Right lobe of liver (tissue), 6 donors: ENCODE data around the gene ANKS6. TPM values are rescaled to one million over a fixed set of nuclear protein-coding genes. Genes with fewer than 3 reads are reported as not detected.
A peak's percentile ranks its signal among the peaks of the same experiment; 100 is the strongest.

Source experiments
- ATAC-seq, 4 donors: fragments of 200-7000 bp; cut with Tn5 transposase; one replicate each; pipeline ENCODE4 v1.9.1; 2020; ENCODE audit warnings: mild to moderate bottlenecking in 4 of 4, moderate library complexity in 4 of 4
- DNase-seq, 3 donors: peaks; one replicate each; pipeline ENCODE4 v3.0.0-alpha.2; 2020
- H3K27ac ChIP-seq, 3 donors: fragments of 200-600 bp; one replicate each; pipeline ENCODE4 v1.8.0; 2022
- H3K27me3 ChIP-seq, 2 donors: fragments of 200-600 bp; one replicate each; pipeline ENCODE4 v1.8.0; 2022
- H3K36me3 ChIP-seq, 4 donors: fragments of 200-600 bp; sonication (generic) in 1 of 4; one replicate each; pipeline versions ENCODE4 v1.5.1 to v1.8.0; 2017 to 2022; ENCODE audit warnings: control low read depth in 1 of 4
- H3K4me1 ChIP-seq, 4 donors: fragments of 200-600 bp; sonication (generic) in 1 of 4; one replicate each; pipeline versions ENCODE4 v1.5.1 to v1.8.0; 2017 to 2022; ENCODE audit warnings: control low read depth in 1 of 4
- H3K4me3 ChIP-seq, 3 donors: fragments of 200-600 bp; one replicate each; pipeline ENCODE4 v1.8.0; 2022
- H3K9me3 ChIP-seq, 4 donors: fragments of 200-600 bp; sonication (generic) in 1 of 4; one replicate each; pipeline versions ENCODE4 v1.5.1 to v1.8.0; 2017 to 2022; ENCODE audit warnings: control low read depth in 1 of 4
- POLR2A ChIP-seq: fragments of 450-650 bp; IDR thresholded peaks from one replicate; pipeline ENCODE4 v1.6.1; 2017; ENCODE audit warnings: antibody characterized with exemption, mild to moderate bottlenecking
- WGBS: methylation state at CpG from one replicate; pipeline ENCODE4 v1.1.6; 2018; ENCODE audit warnings: low coverage, low lambda C conversion rate; ENCODE audit not compliant: insufficient coverage; ENCODE audit errors: missing lambda C conversion rate; 5-methylcytosine and 5-hydroxymethylcytosine counted together
- intact Hi-C, 2 donors: fragments of 100-400 bp; cut with DNase I; formaldehyde crosslinking; loops; one replicate each; pipeline versions ENCODE4 v1.11.2 to v1.14.1; 2022
- total RNA-seq, 6 experiments: library from RNA; depleted of rRNA in 2 of 6; stranded (reverse); fragments of >200 nt in 2 of 6; fragmentation: NEBNext Ultra II Directional in 3 of 6; extraction: Animal tissue kit (Norgen Biotek cat#: 25700) in 3 of 6; gene quantifications; one replicate each; pipeline versions ENCODE4 v1.1.0 to v1.2.4, GENCODE V29; 2016 to 2023
- TF ChIP-seq, protein P1 (sequence below), 4 donors: fragments of 200-600 bp in 3 of 4; fragments of 450-650 bp in 1 of 4; IDR thresholded peaks; one replicate each; pipeline versions ENCODE4 v1.5.1 to v1.8.0; 2016 to 2022; ENCODE audit warnings: antibody characterized with exemption in 4 of 4, mild to moderate bottlenecking in 2 of 4
- donor health status: DM: no; HTN: yes; CAD: no.
- donor health status: DM: no; HTN: no; CAD: no.
- donor health status: DM: no; HTN: no; CAD: no.
- donor health status: DM: no; HTN: yes; CAD: no.
- donor health status: DM: no; HTN: yes; CAD: no.

Gene ANKS6
- total RNA-seq, 6 experiments from 2014 or later, result 3.7 to 7.9 (median 4.7) TPM

DNA sequence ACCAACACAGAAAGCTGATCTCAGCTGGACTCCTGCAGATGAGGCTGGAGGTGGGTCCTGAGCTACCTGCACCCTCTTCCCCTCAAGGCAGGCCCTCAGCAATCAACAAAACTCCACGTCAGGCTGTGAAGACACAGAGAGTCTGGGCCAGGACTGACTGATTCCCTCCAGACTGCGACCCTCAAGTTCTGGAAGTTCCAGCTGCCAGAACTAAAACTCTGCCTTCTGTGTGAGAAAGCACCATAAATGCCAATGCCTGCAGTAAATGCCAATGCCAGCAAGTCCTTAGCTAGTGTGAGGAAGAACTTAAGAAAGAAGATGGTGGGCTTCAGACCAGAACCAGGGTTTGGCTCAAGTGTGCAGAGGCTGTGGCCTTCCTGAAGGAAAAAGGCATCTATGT, 45.1 kb downstream of the ANKS6 start:
- Histone ChIP-seq H3K9me3 (no peaks in the 10 kb centered on the region), H3K4me3 (no peak overlapping the region), H3K36me3 (peaks cover 0 to 2% (median 0%) of the 10 kb centered on the region in 4 donors), H3K27me3 (no peaks in the 10 kb centered on the region), H3K4me1 (no peaks in the 10 kb centered on the region), H3K27ac (no peak overlapping the region)
- WGBS, result 80% methylated on average over 1 of the region's 2 CpGs
- intact Hi-C loops, result no loop called here
- no peak for ATAC-seq
- TF ChIP-seq, protein P1, sequence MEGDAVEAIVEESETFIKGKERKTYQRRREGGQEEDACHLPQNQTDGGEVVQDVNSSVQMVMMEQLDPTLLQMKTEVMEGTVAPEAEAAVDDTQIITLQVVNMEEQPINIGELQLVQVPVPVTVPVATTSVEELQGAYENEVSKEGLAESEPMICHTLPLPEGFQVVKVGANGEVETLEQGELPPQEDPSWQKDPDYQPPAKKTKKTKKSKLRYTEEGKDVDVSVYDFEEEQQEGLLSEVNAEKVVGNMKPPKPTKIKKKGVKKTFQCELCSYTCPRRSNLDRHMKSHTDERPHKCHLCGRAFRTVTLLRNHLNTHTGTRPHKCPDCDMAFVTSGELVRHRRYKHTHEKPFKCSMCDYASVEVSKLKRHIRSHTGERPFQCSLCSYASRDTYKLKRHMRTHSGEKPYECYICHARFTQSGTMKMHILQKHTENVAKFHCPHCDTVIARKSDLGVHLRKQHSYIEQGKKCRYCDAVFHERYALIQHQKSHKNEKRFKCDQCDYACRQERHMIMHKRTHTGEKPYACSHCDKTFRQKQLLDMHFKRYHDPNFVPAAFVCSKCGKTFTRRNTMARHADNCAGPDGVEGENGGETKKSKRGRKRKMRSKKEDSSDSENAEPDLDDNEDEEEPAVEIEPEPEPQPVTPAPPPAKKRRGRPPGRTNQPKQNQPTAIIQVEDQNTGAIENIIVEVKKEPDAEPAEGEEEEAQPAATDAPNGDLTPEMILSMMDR (IDR thresholded peaks at IDR 0.05), result no peak
- no peak for TF ChIP-seq POLR2A
- no peak for DNase-seq

DNA sequence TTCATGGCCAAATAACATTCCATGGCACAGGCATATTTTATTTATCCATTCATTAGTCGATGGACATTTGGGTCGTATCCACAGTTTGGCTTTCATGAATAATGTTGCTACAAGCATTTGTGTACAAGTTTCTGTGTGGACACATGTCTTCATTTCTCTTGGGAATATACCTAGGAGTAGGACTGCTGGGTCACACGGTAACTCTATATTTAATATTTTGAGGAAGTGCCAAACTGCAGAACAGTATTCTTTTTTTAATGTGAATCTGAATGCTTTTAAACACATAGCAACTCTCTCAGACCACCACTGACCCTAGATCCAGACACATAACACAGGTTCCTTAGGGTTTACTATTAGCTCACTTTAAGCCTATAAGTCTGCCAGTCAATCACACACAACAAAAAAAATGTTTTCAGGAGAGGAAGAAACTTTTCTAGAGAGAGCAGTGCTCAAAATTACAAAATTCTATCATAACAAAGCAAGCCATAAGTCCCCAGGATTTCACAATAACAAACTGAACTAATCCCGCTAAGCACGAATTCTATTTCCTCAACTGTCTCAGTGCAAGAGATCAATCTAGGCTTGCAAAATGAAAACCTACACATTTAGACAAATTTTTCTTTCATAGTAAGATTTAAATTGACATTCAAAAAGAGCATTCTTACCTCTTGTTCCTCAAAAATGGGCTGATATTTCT, 45.8 kb downstream of the ANKS6 start:
- WGBS, result 63% methylated on average over 5 of the region's 5 CpGs
- peaks cover 0 to 2% (median 0%) of the 10 kb centered on the region in 4 donors for H3K36me3 ChIP-seq
- intact Hi-C loops, result no loop called here

DNA sequence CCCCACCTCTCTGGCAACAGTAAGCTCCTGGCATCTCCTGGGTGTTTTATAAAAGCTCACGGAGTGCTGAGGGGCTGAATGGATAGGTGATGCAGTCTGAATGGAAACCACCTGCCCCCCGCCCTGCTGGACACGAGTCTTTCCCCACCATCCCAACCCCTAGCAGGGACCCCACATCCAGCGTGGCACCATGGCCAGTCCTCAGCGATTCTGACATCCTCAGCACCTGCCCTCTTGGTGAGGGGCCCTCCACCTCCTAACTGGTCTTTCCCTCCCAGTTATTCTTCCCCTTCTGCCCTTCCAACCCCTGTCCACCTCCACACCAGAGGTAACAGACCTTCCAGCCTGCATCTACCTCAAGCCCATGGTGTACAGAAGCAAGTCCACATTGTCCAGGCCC, 48.9 kb downstream of the ANKS6 start:
- no peak overlapping the region for H3K4me3 ChIP-seq

More for the DNA sequence above, 45.8 kb downstream of the ANKS6 start:
- Histone ChIP-seq H3K4me3 (no peak overlapping the region), H3K27ac (no peak overlapping the region), H3K4me1 (no peaks in the 10 kb centered on the region), H3K27me3 (no peaks in the 10 kb centered on the region), H3K9me3 (no peaks in the 10 kb centered on the region)
- no peak for TF ChIP-seq POLR2A
- TF ChIP-seq, protein P1 (IDR thresholded peaks at IDR 0.05), result no peak
- no peak for DNase-seq
- ATAC-seq, result no peak

DNA sequence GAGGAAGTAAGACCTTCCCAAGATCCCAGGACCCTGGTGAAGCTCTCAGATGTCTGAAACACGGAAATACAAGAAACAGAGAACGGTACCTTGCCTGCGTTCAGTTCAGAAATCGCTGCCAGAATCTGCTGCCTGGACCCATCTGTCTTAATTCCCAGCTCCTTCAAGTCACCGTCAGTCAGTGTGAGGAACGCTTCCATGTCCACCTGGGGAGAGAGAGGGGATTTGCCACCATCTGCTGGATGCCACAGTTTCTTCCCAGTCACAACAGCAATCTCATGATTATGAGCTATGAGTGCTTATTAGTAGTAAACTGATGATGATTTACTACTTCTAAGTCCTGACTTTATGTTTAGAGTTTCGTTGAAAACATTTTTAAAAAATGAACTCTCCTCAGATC, 50.9 kb downstream of the ANKS6 start:
- intact Hi-C loops, result no loop called here
- no peak overlapping the region for H3K4me3 ChIP-seq
- 100% methylated on average over 2 of the region's 7 CpGs for WGBS
- DNase-seq, result no peak
- no peaks in the 10 kb centered on the region for H3K9me3 ChIP-seq
- peaks cover 0 to 2% (median 0%) of the 10 kb centered on the region in 4 donors for H3K36me3 ChIP-seq
- H3K27me3 ChIP-seq, result no peaks in the 10 kb centered on the region
- no peak overlapping the region for H3K27ac ChIP-seq
- TF ChIP-seq POLR2A, result no peak
- TF ChIP-seq, protein P1 (IDR thresholded peaks at IDR 0.05), result no peak
- H3K4me1 ChIP-seq, result no peaks in the 10 kb centered on the region
- no peak for ATAC-seq

More for the DNA sequence above, 48.9 kb downstream of the ANKS6 start:
- TF ChIP-seq POLR2A, result no peak
- TF ChIP-seq, protein P1 (IDR thresholded peaks at IDR 0.05), result no peak
- no peaks in the 10 kb centered on the region for H3K9me3 ChIP-seq
- ATAC-seq (peak in 1 of 4 donors; percentile 20), DNase-seq (no peak)
- peaks cover 0 to 2% (median 0%) of the 10 kb centered on the region in 4 donors for H3K36me3 ChIP-seq
- 100% methylated on average over 3 of the region's 5 CpGs for WGBS
- intact Hi-C loops, result no loop called here
- no peak overlapping the region for H3K27ac ChIP-seq
- no peaks in the 10 kb centered on the region for H3K4me1 ChIP-seq
- H3K27me3 ChIP-seq, result no peaks in the 10 kb centered on the region
